NOMO-1 treated with dmso at 0.1 percent for 144 hours (cell line): Measurements from ENCODE around the gene CISD1.
"Not testable (repeated sequence)": the region's sequence is repeated elsewhere in the genome, so short reads cannot be mapped to it uniquely, and the experiment has no call there.

Source experiments
- DNase-seq: peaks from one replicate; lab custom pipeline; 2025; ENCODE audit not compliant: unreplicated experiment; lab: John Stamatoyannopoulos, UW

Gene CISD1

DNA sequence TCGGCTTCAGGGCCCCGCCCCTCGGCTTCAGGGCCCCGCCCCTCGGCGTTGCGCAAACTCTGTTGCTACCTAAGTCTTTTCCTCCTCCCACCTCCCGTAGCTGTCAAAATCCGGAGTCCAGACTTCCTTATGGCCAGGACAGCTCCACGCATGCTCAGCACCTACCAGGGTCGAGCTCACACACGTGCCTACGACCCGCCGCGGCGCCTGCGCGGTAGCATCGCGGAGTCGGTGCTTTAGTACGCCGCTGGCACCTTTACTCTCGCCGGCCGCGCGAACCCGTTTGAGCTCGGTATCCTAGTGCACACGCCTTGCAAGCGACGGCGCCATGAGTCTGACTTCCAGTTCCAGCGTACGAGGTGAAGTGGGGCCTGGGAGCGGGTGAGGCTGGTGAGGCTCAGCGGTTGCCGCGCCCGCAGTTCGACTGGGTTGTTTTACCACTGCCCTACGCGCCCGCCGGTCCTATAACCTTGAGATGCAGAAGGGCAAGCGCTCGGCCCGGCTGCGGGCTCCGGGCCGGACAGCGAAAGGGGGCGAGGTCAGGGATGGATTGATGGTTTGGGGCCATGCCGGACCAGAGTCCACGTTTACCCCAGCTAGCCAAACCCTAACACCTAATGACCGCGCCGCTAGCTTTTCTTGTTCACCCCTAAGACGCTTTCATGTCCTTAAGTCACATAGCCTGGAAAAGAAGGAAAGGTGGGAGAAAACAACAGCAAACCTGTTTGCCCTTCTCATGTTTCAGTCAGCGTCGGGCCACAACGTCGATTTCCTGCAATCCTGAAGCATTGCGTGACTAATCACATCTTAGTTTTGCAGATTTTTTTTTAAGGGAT lies at the start of gene CISD1:
CISD1 (plus strand) TSS at position 217 of the 836 bp plus-strand sequence; CDS start at position 329, 112 bp downstream.
- DNase-seq: peak; percentile 98

GRCh38 chr10:58219875-58220274 lies 49.1 kb upstream of the CISD1 start:
- no peak for DNase-seq

DNA sequence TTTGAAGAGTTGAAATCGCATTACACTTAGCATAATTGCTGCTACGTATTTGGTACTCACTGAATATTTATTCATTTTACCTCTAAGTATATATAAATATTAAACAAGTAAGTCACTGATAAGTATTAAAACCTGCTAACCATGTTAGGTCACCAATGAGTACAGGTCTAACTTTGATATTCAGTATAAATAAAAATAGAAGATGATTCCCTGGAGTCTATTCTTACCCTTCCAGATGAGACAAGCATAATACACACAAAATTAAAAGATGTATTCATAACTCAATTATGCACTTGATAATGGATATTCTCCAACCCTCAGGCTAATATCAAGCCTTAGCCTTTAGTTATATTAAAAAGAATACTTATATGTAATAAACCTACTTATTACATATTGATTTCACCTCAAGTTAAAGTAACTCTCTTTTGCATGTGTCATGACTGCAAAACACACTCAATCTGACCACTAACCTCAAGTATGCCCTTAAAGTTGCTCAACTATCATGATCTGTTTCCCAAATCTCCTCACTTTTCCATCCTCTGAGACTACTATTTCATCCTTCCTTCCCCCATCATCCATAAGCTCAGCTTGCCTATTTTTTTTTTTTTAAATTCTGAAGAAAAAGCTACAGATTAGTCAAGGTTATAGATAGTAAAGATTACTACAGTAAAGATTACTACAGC lies 48.1 kb upstream of the CISD1 start:
- no peak for DNase-seq

GRCh38 chr10:58225654-58226053 lies 43.3 kb upstream of the CISD1 start:
- no peak for DNase-seq

DNA sequence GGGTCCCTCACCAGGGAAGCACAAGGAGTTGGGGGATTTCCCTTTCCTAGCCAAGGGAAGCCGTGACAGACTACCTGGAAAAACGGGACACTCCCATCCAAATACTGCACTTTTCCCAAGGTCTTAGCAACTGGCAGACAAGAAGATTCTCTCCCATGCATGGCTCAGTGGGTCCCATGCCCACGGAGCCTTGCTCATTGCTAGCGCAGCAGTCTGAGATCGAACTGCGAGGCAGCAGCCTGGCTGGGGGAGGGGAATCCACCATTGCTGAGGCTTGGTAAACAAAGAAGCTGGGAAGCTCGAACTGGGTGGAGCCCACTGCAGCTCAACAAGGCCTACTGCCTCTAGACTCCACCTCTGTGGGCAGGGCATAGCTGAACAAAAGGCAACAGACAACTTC lies 39.1 kb upstream of the CISD1 start:
- DNase-seq: not testable (repeated sequence)

DNA sequence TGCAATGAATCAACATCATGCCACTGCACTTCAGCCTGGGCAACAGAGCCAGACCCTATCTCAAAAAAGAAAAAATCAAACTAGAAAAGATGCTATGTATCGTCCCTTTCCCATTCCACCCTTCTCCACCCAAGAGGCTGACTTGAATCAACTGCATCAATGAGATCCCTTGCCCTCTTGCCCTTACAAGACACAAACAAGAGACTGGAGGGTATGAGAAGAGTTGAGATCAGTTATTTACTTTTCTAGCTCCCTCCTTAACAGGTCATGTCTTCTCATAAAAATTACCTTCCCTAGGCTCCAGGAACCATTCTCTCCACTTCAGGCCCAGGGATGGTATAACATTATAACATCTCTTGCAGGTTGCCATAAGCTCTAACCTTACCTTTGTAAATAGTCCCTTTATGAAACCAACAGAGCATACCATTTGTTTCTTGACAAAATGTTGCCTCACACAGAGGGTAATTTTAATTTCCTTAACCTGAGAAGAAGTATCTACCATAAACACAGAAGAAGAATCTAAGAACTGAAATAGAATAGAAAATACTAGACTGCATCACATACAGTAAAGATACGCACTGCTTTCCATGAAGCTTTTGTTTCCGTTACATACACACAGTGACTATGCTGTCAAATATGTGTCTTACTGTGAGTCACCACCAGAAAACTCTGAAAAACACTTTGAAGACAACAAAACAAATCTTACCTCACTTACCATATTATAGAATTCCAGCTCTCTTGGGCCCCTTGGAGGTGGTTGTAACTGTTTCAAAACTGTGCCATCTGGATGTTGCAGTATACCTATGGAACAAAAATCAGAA lies 31.7 kb upstream of the CISD1 start:
- no peak for DNase-seq

- DNase-seq: no peak
These were observed 29.3 kb upstream of the CISD1 start for GRCh38 chr10:58239561-58240169.

DNA sequence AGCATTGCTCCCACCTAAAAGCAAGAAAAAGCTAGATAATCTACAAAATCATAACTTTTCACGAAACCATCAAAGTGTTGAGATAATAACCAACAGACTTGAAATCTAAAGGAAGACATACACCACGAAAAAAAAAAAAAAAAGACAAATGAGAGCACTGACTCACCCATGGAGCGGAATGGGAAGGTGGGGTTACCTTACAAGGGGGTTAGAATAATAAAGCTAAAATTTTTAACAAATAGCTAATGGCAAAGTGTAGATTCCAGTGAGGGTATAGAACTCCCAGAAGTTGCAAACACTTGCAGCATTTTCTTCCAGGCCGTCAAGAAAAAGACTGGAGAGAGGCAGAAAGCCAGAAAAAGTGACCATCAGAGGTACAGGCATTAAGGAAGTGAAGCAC lies 28.4 kb upstream of the CISD1 start:
- no peak for DNase-seq

- DNase-seq: no peak
These were observed 27.6 kb upstream of the CISD1 start for GRCh38 chr10:58241346-58241745.

DNA sequence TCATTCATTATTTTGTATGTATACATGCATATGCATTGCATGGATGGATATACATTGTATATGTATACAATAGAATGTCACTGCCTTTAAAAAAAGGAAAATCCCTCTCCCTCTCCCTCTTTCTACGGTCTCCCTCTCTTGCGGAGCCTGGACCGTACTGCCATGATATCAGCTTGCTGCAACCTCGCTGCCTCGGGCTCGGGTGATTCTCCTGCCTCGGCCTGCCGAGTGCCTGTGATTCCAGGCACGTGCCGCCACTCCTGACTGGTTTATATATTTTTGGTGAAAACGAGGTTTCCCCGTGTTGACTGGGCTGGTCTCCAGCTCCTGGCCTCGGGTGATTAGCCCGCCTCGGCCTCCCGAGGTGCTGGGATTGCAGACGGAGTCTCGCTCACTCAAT lies 25.7 kb upstream of the CISD1 start:
- DNase-seq: no peak

GRCh38 chr10:58243801-58244200 lies 25.2 kb upstream of the CISD1 start:
- not testable (repeated sequence) for DNase-seq

DNA sequence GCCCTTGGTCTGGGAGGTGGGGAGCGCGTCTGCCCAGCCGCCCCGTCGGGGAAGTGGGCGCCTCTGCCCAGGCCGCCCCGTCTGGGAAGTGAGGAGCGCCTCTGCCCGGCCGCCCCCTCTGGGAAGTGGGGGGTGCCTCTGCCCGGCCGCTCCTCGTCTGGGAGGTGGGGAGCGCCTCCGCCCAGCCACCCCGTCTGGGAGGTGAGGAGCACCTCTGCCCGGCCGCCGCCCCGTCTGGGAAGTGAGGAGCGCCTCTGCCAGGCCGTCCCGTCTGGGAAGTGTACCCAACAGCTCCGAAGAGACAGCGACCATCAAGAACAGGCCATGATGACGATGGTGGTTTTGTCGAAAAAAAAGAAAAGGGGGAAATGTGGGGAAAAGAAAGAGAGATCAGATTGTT lies 24.7 kb upstream of the CISD1 start:
- DNase-seq: not testable (repeated sequence)

DNA sequence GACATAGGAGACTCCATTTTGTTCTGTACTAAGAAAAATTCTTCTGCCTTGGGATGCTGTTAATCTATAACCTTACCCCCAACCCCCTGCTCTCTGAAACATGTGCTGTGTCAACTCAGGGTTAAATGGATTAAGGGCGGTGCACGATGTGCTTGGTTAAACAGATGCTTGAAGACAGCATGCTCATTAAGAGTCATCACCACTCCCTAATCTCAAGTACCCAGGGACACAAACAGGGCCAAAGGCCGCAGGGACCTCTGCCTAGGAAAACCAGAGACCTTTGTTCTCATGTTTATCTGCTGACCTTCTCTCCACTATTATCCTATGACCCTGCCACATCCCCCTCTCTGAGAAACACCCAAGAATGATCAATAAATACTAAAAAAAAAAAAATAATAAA lies 24.3 kb upstream of the CISD1 start:
- DNase-seq: not testable (repeated sequence)

- DNase-seq: no peak
These were observed 15.8 kb upstream of the CISD1 start for GRCh38 chr10:58253184-58253583.

GRCh38 chr10:58254644-58255043 lies 14.3 kb upstream of the CISD1 start:
- no peak for DNase-seq

- not testable (repeated sequence) for DNase-seq
These were observed 12.8 kb upstream of the CISD1 start for GRCh38 chr10:58256013-58256780.

DNA sequence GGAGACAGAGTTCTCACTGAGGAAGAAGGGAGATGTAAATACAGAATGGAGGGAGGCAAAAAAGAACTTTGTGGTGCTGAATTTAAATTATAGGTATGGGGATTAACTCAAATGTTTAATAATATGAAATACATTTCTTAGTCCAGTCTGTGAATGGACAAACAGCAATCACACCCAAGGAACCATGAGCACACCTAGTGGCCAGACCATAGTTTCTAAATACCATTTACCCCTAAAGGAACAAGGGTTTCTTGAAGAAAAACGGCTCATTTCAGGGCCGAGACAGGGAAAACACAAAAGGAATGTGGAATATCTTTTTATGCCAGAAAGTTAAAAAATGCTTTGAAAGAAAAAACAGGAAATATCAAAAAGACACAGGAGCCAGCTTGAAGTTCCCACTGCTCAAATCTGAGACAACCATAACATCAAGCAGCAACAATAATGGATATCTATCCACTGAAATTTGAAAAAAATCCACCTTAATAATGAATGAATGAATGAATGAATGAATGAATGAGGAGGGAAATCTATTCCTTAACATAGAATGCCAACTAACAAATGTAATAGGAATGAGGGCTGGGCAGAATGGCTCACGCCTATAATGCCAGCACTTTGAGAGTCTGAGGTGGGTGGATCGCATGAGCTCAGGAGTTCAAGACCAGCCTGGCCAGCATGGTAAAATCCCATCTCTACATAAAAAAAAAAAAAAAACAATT lies 9.8 kb upstream of the CISD1 start:
- DNase-seq: no peak

- DNase-seq: no peak
These were observed 8.6 kb upstream of the CISD1 start for GRCh38 chr10:58260334-58260733.

DNA sequence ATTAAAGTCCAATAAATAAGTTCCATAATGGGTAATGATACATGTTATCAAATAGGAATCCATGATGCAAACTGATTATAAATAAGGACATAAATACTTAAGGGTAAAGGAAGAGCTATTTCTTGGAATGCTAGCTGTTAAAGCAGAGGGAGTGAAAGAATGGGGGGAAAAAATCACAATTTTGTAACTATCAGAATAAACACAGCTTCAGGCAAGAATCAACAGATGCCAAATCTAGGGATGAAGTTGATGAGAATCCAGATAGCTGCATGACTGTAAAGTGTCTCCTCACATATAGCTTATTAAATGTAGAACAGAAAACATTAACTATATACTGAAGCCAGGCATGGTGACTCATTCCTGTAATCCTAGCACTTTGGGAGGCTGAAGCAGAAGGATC lies 6.2 kb upstream of the CISD1 start:
- no peak for DNase-seq

DNA sequence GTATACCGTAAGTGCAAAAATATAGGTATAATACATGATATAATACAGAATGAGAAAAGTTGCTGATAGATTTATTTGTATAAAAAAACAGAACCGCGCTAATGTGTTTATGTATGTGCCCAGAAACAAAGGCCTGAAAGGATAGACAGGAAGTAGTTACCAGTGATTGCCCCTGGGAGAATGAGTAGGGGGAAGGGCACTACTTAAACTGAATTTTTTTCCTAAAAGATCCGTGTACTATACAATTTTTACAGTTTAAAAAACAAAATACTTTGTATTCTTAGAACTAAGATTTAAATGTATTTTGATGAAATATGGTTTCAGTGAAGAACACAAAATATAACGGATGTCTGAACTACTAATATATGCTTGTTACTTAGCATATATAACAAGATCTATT lies 4.2 kb upstream of the CISD1 start:
- DNase-seq: peak; percentile 5
